Activated gamma-delta T cell treated with Interleukin-2 at 50 U/mL for 16 hours (primary cell): Measurements from ENCODE around the gene ARHGAP10.

Experiments used
- DNase-seq: peaks from one replicate; pipeline ENCODE4 v3.0.0-alpha.2; 2020

Gene ARHGAP10

GRCh38 chr4:147769386-147769785, 37.5 kb downstream of the ARHGAP10 start:
- no peak for DNase-seq

- DNase-seq, result no peak
Observed at GRCh38 chr4:147770831-147771230, 38.9 kb downstream of the ARHGAP10 start.

- no peak for DNase-seq
Observed at GRCh38 chr4:147772056-147772455, 40.2 kb downstream of the ARHGAP10 start.

GRCh38 chr4:147772459-147772969, 40.6 kb downstream of the ARHGAP10 start:
- no peak for DNase-seq

GRCh38 chr4:147773261-147774184, 41.6 kb downstream of the ARHGAP10 start:
- DNase-seq, result no peak

- no peak for DNase-seq
Observed at GRCh38 chr4:147776716-147777115, 44.8 kb downstream of the ARHGAP10 start.

GRCh38 chr4:147777456-147778091, 45.7 kb downstream of the ARHGAP10 start:
- no peak for DNase-seq

- no peak for DNase-seq
Observed at GRCh38 chr4:147778942-147779341, 47.1 kb downstream of the ARHGAP10 start.

GRCh38 chr4:147779451-147779850, 47.6 kb downstream of the ARHGAP10 start:
- no peak for DNase-seq

GRCh38 chr4:147780137-147780777, 48.4 kb downstream of the ARHGAP10 start:
- no peak for DNase-seq

GRCh38 chr4:147782087-147782781, 50.3 kb downstream of the ARHGAP10 start:
- no peak for DNase-seq

- DNase-seq, result no peak
Observed at GRCh38 chr4:147785129-147785528, 53.2 kb downstream of the ARHGAP10 start.

GRCh38 chr4:147786031-147786430, 54.1 kb downstream of the ARHGAP10 start:
- DNase-seq, result no peak

- no peak for DNase-seq
Observed at GRCh38 chr4:147786531-147786930, 54.6 kb downstream of the ARHGAP10 start.

- no peak for DNase-seq
Observed at GRCh38 chr4:147787204-147787603, 55.3 kb downstream of the ARHGAP10 start.

- DNase-seq, result no peak
Observed at GRCh38 chr4:147788791-147789190, 56.9 kb downstream of the ARHGAP10 start.

- no peak for DNase-seq
Observed at GRCh38 chr4:147789596-147789995, 57.7 kb downstream of the ARHGAP10 start.

- DNase-seq, result no peak
Observed at GRCh38 chr4:147790412-147790811, 58.5 kb downstream of the ARHGAP10 start.

- DNase-seq, result no peak
Observed at GRCh38 chr4:147791341-147791740, 59.5 kb downstream of the ARHGAP10 start.

GRCh38 chr4:147791865-147792264, 60.0 kb downstream of the ARHGAP10 start:
- DNase-seq, result no peak

GRCh38 chr4:147793569-147794313, 61.9 kb downstream of the ARHGAP10 start:
- no peak for DNase-seq

- DNase-seq, result no peak
Observed at GRCh38 chr4:147794314-147794680, 62.4 kb downstream of the ARHGAP10 start.
